NCI-H748 treated with DMSO at 0.1 percent for 48 hours (cell line): Measurements from ENCODE around the gene SAC3D1.
A peak's percentile ranks its signal among the peaks of the same experiment; 100 is the strongest.

Experiments
- DNase-seq: peaks from one replicate; lab custom pipeline; 2025; lab: John Stamatoyannopoulos, UW

SAC3D1 gene

GRCh38 chr11:65026810-65027209, 14.2 kb upstream of the SAC3D1 start:
- no peak for DNase-seq

GRCh38 chr11:65027213-65028067, 13.6 kb upstream of the SAC3D1 start, which contains the start of gene SNX15:
TSS of gene SNX15 (plus strand) at chr11:65027439. CDS start at chr11:65027538, 99 bp downstream.
- DNase-seq = peak; percentile 94

- DNase-seq = no peak
Measured at GRCh38 chr11:65032216-65032615, 8.8 kb upstream of the SAC3D1 start.

- DNase-seq = no peak
Measured at GRCh38 chr11:65034423-65034822, 6.6 kb upstream of the SAC3D1 start.

GRCh38 chr11:65035579-65035978, 5.4 kb upstream of the SAC3D1 start:
- DNase-seq = no peak

- no peak for DNase-seq
Measured at GRCh38 chr11:65036931-65037330, 4.1 kb upstream of the SAC3D1 start.

- DNase-seq = no peak
Measured at GRCh38 chr11:65040520-65040846, 527 bp upstream of the SAC3D1 start.

GRCh38 chr11:65042891-65043290, 1.9 kb downstream of the SAC3D1 start:
- no peak for DNase-seq

GRCh38 chr11:65043881-65044501, 3.0 kb downstream of the SAC3D1 start:
- no peak for DNase-seq

GRCh38 chr11:65045061-65045460, 4.1 kb downstream of the SAC3D1 start:
- DNase-seq = no peak

- DNase-seq = no peak
Measured at GRCh38 chr11:65045728-65046127, 4.7 kb downstream of the SAC3D1 start.

- DNase-seq = no peak
Measured at GRCh38 chr11:65047581-65048422, 6.8 kb downstream of the SAC3D1 start.

GRCh38 chr11:65051398-65051858, 10.4 kb downstream of the SAC3D1 start:
- DNase-seq = no peak

GRCh38 chr11:65053827-65054508, 13.0 kb downstream of the SAC3D1 start:
- no peak for DNase-seq

- no peak for DNase-seq
Measured at GRCh38 chr11:65055538-65055937, 14.5 kb downstream of the SAC3D1 start.

- no peak for DNase-seq
Measured at GRCh38 chr11:65056999-65057398, 16.0 kb downstream of the SAC3D1 start.

GRCh38 chr11:65057526-65057925, 16.5 kb downstream of the SAC3D1 start:
- no peak for DNase-seq

GRCh38 chr11:65058012-65058411, 17.0 kb downstream of the SAC3D1 start:
- no peak for DNase-seq

GRCh38 chr11:65058419-65059054, 17.5 kb downstream of the SAC3D1 start, which contains the start of gene NAALADL1:
TSS of gene NAALADL1 (minus strand) at chr11:65058553. CDS start at chr11:65058521, 32 bp downstream.
- no peak for DNase-seq

- no peak for DNase-seq
Measured at GRCh38 chr11:65059523-65059922, 18.5 kb downstream of the SAC3D1 start.
